H9 (cell line): ENCODE data around the gene LRFN3. TPM values are rescaled to one million over a fixed set of nuclear protein-coding genes. Genes with fewer than 3 reads are reported as not detected.

ENCODE experiments used
- DNase-seq: peaks from one replicate; pipeline ENCODE4 v3.0.0-alpha.2; 2017
- H2AFZ ChIP-seq: one replicate; pipeline ENCODE4 v1.6.1; 2013; ENCODE audit warnings: mild to moderate bottlenecking, low read length, control low read depth, moderate library complexity
- H2AK5ac ChIP-seq: 2 replicates; pipeline ENCODE4 v1.6.1; 2013; ENCODE audit warnings: low read length, control low read depth, mixed read lengths; ENCODE audit not compliant: insufficient read length
- H2BK120ac ChIP-seq: one replicate; pipeline ENCODE4 v1.6.1; 2013; ENCODE audit warnings: low read depth, mild to moderate bottlenecking, low read length, control low read depth, inconsistent platforms; ENCODE audit not compliant: poor library complexity, severe bottlenecking
- H2BK12ac ChIP-seq: 2 replicates; pipeline ENCODE4 v1.6.1; 2013; ENCODE audit warnings: low read length, control low read depth, mixed read lengths, low read depth; ENCODE audit not compliant: insufficient read length
- H2BK15ac ChIP-seq: 2 replicates; pipeline ENCODE4 v1.6.1; 2013; ENCODE audit warnings: low read depth, low read length, control low read depth
- H2BK20ac ChIP-seq: one replicate; pipeline ENCODE4 v1.6.1; 2013; ENCODE audit warnings: low read depth, mild to moderate bottlenecking, low read length, control low read depth, inconsistent platforms; ENCODE audit not compliant: poor library complexity, severe bottlenecking
- H2BK5ac ChIP-seq: 2 replicates; pipeline ENCODE4 v1.6.1; 2013; ENCODE audit warnings: low read length, control low read depth, mixed read lengths; ENCODE audit not compliant: insufficient read length
- H3K14ac ChIP-seq: 2 replicates; pipeline ENCODE4 v1.6.1; 2013; ENCODE audit warnings: low read length, control low read depth; ENCODE audit not compliant: insufficient read depth
- H3K18ac ChIP-seq: 2 replicates; pipeline ENCODE4 v1.6.1; 2013; ENCODE audit warnings: low read depth, mild to moderate bottlenecking, mixed read lengths, low read length, control low read depth; ENCODE audit not compliant: insufficient read length
- H3K23ac ChIP-seq: 2 replicates; pipeline ENCODE4 v1.6.1; 2013; ENCODE audit warnings: low read length, control low read depth, mixed read lengths, low read depth; ENCODE audit not compliant: insufficient read length
- H3K23me2 ChIP-seq: 2 replicates; pipeline ENCODE4 v1.6.1; 2013; ENCODE audit warnings: low read depth, mild to moderate bottlenecking, mixed read lengths, low read length, control low read depth; ENCODE audit not compliant: insufficient read length, poor library complexity, severe bottlenecking
- H3K27ac ChIP-seq: 2 replicates; pipeline ENCODE4 v1.5.1; 2013; ENCODE audit warnings: low read length, control low read depth, mixed read lengths, low read depth; ENCODE audit not compliant: insufficient read length
- H3K27me3 ChIP-seq: 2 replicates; pipeline ENCODE4 v1.6.1; 2013; ENCODE audit warnings: low read length, control low read depth, inconsistent platforms; ENCODE audit not compliant: insufficient read depth
- H3K4ac ChIP-seq: 2 replicates; pipeline ENCODE4 v1.6.1; 2013; ENCODE audit warnings: low read depth, mild to moderate bottlenecking, control low read depth, inconsistent platforms, low read length, moderate library complexity
- H3K4me1 ChIP-seq: 2 replicates; pipeline ENCODE4 v1.6.1; 2013; ENCODE audit warnings: low read length, control low read depth, inconsistent platforms; ENCODE audit not compliant: insufficient read depth
- H3K4me2 ChIP-seq: 2 replicates; pipeline ENCODE4 v1.6.1; 2013; ENCODE audit warnings: low read length, control low read depth, mixed read lengths; ENCODE audit not compliant: insufficient read length, insufficient read depth
- H3K56ac ChIP-seq: 2 replicates; pipeline ENCODE4 v1.6.1; 2013; ENCODE audit warnings: low read depth, mild to moderate bottlenecking, mixed read lengths, low read length, control low read depth; ENCODE audit not compliant: insufficient read length
- H3K79me1 ChIP-seq: 2 replicates; pipeline ENCODE4 v1.6.1; 2013; ENCODE audit warnings: low read depth, mild to moderate bottlenecking, moderate library complexity, low read length, control low read depth, inconsistent platforms; ENCODE audit not compliant: insufficient read depth, poor library complexity, severe bottlenecking
- H3K79me2 ChIP-seq: 2 replicates; pipeline ENCODE4 v1.6.1; 2013; ENCODE audit warnings: low read length, control low read depth, inconsistent platforms; ENCODE audit not compliant: insufficient read depth
- H3K9ac ChIP-seq: 2 replicates; pipeline ENCODE4 v1.6.1; 2013; ENCODE audit warnings: low read length, control low read depth, mixed read lengths; ENCODE audit not compliant: insufficient read length; ENCODE audit errors: extremely low read depth
- H3K9me3 ChIP-seq: one replicate; pipeline ENCODE4 v1.6.1; 2013; ENCODE audit warnings: low read depth, low read length, inconsistent platforms; ENCODE audit not compliant: control insufficient read depth
- H3T11ph ChIP-seq: one replicate; pipeline ENCODE4 v1.6.1; 2013; ENCODE audit warnings: mild to moderate bottlenecking, low read length, control low read depth, inconsistent platforms
- H4K20me1 ChIP-seq: one replicate; pipeline ENCODE4 v1.6.1; 2013; ENCODE audit not compliant: control insufficient read depth, insufficient read length, insufficient read depth
- H4K5ac ChIP-seq: 2 replicates; pipeline ENCODE4 v1.6.1; 2013; ENCODE audit warnings: low read depth, mild to moderate bottlenecking, mixed read lengths, low read length, control low read depth; ENCODE audit not compliant: insufficient read length
- H4K8ac ChIP-seq: replicated peaks from 2 replicates; pipeline ENCODE4 v1.6.1; 2013; ENCODE audit warnings: low read length, control low read depth, mixed read lengths, low read depth; ENCODE audit not compliant: insufficient read length
- H4K91ac ChIP-seq: 2 replicates; pipeline ENCODE4 v1.6.1; 2013; ENCODE audit warnings: low read depth, mild to moderate bottlenecking, moderate library complexity, mixed read lengths, low read length, control low read depth; ENCODE audit not compliant: insufficient read length
- H3K27ac Mint-ChIP-seq, 3 experiments: 2 replicates in 2 of 3; 3 replicates in 1 of 3; pipeline ENCODE4 v1.8.0; 2020 to 2021; ENCODE audit warnings: mixed read lengths in 3 of 3, mild to moderate bottlenecking in 1 of 3, moderate library complexity in 1 of 3
- H3K27me3 Mint-ChIP-seq: 2 replicates; pipeline ENCODE4 v1.8.0; 2021; ENCODE audit warnings: low read depth, mild to moderate bottlenecking, moderate library complexity, mixed read lengths
- H3K36me3 Mint-ChIP-seq, 3 experiments: 2 replicates in 2 of 3; 3 replicates in 1 of 3; pipeline ENCODE4 v1.8.0; 2020 to 2021; ENCODE audit warnings: low read depth in 3 of 3, mixed read lengths in 3 of 3; ENCODE audit not compliant: insufficient read depth in 1 of 3
- H3K4me1 Mint-ChIP-seq, 2 experiments: 2 replicates each; pipeline ENCODE4 v1.8.0; 2020; ENCODE audit warnings: mixed read lengths in 2 of 2
- H3K4me3 Mint-ChIP-seq, 2 experiments: 2 replicates in 1 of 2; 3 replicates in 1 of 2; pipeline ENCODE4 v1.8.0; 2020 to 2021; ENCODE audit warnings: mild to moderate bottlenecking in 2 of 2, mixed read lengths in 2 of 2, moderate library complexity in 1 of 2
- H3K9me3 Mint-ChIP-seq, 2 experiments: 2 replicates in 1 of 2; 3 replicates in 1 of 2; pipeline ENCODE4 v1.8.0; 2020; ENCODE audit warnings: mild to moderate bottlenecking in 2 of 2, mixed read lengths in 2 of 2, moderate library complexity in 1 of 2
- CTCF ChIP-seq: fragments of 200-600 bp; sonication (generic); conservative IDR thresholded peaks from 3 replicates; pipeline ENCODE4 v1.8.0; 2021; ENCODE audit warnings: antibody characterized with exemption, mild to moderate bottlenecking
- WGBS: extraction: QIAGEN DNeasy Blood & Tissue Kit; methylation state at CpG from one replicate; pipeline ENCODE4 v1.1.7; 2013; ENCODE audit warnings: missing lambda C conversion rate, low lambda C conversion rate, mixed read lengths; ENCODE audit not compliant: insufficient read length; ENCODE audit errors: extremely low coverage; 5-methylcytosine and 5-hydroxymethylcytosine counted together
- total RNA-seq: library from RNA; stranded (reverse); gene quantifications from 2 replicates; pipeline ENCODE4 v1.2.1, GENCODE V29; 2021

Gene LRFN3
- total RNA-seq, 1 experiment from 2014 or later: 20.5 TPM

GRCh38 chr19:35991731-35992450, 55.7 kb downstream of the LRFN3 start:
- no peak overlapping the region for H2BK20ac ChIP-seq
- Mint-ChIP-seq H3K36me3 (peaks cover 0 to 5% (median 3%) of the 10 kb centered on the region in 3 experiments; a peak in 4 of 7 replicates), H3K27ac (no peak overlapping the region), H3K4me1 (peaks cover 15 to 20% of the 10 kb centered on the region in 2 experiments), H3K27me3 (peaks cover 29% of the 10 kb centered on the region), H3K9me3 (no peaks in the 10 kb centered on the region; a peak in 2 of 5 replicates), H3K4me3 (no peak overlapping the region)
- no peak overlapping the region for H3K9ac ChIP-seq
- H2BK5ac ChIP-seq: no peak overlapping the region
- no peaks in the 10 kb centered on the region for H3K79me1 ChIP-seq
- no peak overlapping the region for H4K8ac ChIP-seq
- no peak overlapping the region for H2BK120ac ChIP-seq
- H3K23me2 ChIP-seq: peaks cover 6% of the 10 kb centered on the region
- no peak overlapping the region for H2AFZ ChIP-seq
- no peak overlapping the region for H2AK5ac ChIP-seq
- H3K4ac ChIP-seq: no peak overlapping the region
- no peak for TF ChIP-seq CTCF
- H3K27me3 ChIP-seq: no peaks in the 10 kb centered on the region
- H3K27ac ChIP-seq: no peak overlapping the region
- no peak overlapping the region for H3K18ac ChIP-seq
- no peaks in the 10 kb centered on the region for H3K79me2 ChIP-seq
- H3K9me3 ChIP-seq: no peaks in the 10 kb centered on the region
- no peak overlapping the region for H3K4me2 ChIP-seq
- no peak overlapping the region for H3K23ac ChIP-seq
- DNase-seq: no peak
- H3K4me1 ChIP-seq: no peaks in the 10 kb centered on the region
- H3T11ph ChIP-seq: no peak overlapping the region
- H4K91ac ChIP-seq: no peak overlapping the region
- no peak overlapping the region for H4K5ac ChIP-seq
- WGBS: no CpG with 5 or more reads among the region's 7 CpGs
- H3K56ac ChIP-seq: no peak overlapping the region
- H4K20me1 ChIP-seq: peaks cover 3% of the 10 kb centered on the region
- H2BK15ac ChIP-seq: no peak overlapping the region
- H3K14ac ChIP-seq: no peak overlapping the region
- no peak overlapping the region for H2BK12ac ChIP-seq
